ENCODE data around the gene UAP1.

GRCh38 chr1:162605225-162605927 is 43.9 kb downstream of the UAP1 start:
- TF ChIP-seq CTCF (IDR thresholded peaks at IDR 0.05) = no peak
- no peak for TF ChIP-seq POLR2A (IDR thresholded peaks at IDR 0.05)
